HG02763 (cell line): ENCODE data around the gene MOB3A.

ENCODE experiments used
- ATAC-seq: cut with Tn5 transposase; IDR thresholded peaks from one replicate; pipeline ENCODE4 v1.9.1; 2021; ENCODE audit warnings: mild to moderate bottlenecking, moderate library complexity; ENCODE audit not compliant: unreplicated experiment

MOB3A gene

DNA sequence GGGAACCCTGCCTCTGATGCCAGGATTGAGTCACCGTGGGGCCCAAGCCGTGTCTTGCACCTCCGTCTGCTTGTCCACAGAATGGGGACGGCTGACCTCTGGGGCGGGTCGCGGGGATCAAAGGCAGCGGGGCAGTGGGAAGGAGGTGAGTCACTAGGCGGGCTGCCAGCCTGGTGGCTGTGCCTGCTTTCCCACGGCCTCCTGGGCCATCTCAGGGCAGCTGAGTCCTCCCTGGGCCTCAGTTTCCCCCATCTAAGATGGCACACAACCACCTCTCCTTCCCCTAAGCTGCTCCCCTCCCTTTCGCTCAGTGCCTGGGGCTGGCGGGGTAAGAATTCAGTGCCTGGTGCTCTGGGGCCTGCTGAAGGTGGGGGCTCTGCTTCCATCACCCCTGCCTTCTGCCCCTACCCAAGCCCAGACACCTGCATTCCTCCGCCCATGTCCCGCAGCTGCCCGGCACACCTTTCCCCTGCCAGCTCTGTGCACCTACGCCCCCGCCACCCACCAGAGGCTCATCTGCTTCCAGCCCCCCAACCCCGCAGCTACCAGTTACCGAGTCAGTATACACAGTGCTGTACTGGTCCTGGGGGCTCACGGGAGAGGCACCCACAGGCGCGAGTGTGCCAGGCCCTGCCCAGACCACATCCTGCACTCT is 48.5 kb downstream of the MOB3A start:
- ATAC-seq = no peak

DNA sequence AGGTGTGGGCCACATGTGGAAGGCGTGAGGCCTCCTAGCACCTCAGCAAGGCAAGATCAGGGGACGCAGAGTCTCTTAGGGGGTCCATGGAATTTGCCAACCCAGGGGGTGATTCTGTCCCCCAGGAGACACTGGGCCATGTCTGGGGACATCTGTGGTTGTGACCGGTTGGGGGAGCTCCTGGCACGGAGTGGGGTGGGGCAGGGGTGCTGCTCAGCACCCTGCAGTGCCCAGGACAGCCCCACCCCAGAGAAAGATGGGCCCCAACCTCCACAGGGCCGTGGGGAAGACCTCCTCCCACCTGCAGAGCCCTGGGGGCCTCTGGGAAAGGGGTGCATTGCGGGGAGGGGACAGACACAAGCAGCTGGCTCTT is 49.1 kb downstream of the MOB3A start:
- no peak for ATAC-seq

DNA sequence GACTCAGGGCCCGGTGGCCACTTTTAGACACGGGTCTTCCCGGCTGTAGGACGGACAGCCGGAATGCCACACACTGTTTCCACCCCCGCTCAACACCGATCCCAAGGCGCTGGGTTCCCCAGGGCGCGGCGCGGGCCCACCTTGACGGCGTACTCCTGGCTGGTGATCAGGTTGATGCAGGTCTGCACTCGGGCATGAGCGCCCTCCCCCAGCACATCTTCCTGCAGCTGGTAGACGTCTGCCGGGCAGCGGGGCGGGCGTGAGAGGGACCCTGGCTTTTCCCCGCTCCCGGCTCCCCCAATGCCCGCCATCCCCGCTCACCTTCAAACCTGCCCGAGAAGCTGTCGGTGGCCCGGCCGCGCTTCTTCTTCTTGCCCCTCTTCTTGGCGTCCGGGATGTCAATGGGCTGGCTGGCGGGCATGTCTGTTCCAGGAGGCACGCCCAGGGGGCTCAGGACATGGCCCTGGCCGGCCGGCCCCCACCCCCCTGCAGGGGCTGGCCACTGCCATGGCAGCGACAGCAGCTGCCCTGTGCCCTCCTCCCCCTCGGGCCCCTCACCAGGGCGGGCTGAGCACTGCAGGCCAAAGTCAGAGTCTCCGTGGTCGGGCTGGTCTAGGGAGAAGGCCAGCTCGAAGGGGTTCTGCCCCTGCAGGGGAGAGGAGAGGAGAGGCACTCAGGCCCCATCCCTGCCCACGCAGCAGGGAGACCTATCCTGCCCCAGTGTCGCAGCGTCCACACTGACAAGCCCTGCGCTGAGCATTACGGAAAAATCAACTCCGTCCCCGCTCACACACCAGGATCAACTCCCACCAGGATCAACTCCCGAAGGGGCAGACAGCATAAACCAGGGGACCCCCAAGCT is 49.8 kb downstream of the MOB3A start:
- ATAC-seq = no peak

DNA sequence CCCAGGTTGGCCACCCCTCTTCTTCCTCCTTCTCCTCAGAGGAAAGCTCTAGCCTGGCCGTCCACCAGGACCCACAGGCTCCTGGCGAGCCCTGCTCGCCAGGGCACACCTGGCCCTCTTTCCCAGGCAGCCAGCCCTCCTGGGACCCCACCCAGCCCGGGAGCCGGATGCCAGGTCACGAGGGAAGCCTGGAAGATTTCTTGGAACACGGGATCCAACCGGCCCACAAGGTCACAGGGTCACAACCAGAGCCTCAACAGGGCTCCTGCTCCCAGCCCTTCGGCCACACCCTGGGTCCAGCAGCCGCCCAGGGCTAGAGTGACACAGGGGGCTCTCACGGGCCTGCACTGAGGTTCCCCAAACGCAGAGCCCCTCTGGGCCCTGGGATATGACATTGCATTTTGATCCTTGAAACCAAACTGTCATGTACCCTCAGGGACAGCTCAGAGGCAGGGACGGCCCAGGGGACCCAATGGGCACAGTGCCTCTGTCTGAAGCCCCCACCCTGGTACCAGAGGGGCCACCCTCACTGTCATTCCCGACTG is 50.6 kb downstream of the MOB3A start:
- ATAC-seq = no peak

DNA sequence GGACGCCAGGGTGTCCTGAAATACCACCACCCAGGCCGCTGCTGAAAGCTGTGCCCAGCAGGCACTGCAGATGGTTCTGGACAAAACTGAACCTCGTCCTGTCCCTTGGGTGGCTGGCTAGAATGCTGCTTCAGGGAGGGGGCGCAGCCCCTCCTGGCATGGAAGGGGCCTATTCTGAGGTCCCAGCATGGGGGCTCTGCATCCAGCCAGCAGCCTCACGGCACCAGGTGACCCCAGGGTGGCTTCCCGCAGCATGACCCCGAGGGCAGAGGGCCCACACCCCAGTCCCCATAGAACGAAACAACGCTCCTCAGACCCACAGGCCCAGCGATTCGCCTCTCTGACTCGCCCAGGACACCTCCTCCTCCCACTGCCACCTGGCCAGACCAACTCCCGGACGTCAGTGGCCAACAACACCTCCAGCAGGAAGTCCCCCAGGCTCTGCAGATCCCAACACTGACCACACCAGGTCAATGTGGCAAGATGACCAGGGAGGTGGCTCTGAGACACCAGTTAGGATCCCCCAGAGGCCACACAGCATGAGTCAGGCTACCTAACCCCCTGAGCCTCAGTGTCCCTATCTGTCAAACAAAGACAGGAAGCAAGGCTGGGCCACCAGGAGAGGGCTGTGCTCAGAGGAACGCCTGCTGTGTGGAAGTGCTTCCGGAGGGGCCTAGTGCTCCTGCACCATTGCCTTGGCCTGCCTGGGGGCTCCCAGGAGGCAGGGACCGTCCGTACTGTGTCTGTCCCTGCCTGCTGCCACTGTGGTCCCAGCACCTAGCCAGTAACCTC is 51.2 kb downstream of the MOB3A start:
- no peak for ATAC-seq

DNA sequence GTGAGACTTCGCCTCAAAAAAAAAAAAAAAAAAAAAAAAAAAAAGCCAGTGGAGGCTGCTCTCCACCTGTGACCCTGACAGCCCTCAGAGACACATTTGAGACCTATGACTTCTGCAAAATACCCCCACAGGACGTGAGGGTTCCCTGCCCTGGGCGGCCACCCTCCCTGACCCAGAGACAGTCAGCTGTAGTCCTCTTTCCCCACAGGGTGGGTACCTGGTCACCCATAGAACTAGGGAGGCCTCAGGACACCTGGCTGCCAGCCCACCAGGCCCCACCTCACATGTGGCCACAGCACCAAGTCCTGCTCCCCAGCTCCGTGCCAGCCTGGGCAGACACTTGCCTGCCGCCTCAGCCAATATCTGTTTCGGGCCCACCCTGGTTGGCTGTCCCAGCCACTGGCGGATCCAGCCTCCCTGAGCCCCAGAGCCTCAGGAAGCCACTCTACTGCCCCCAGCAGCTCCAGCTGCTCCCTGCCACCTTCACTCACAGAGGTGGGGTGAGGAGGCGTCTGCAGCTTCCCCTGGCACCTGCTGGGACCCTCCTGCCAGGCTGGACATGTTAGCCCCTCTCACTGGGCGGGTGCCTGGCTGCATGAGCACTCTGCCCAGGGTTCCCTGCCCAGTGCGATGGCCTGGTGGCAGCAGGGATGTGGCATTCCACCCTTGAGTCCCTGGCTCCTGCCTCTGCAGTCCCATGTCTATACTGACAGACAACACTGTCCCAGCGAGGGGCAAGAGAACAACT is 52.0 kb downstream of the MOB3A start:
- ATAC-seq = no peak

DNA sequence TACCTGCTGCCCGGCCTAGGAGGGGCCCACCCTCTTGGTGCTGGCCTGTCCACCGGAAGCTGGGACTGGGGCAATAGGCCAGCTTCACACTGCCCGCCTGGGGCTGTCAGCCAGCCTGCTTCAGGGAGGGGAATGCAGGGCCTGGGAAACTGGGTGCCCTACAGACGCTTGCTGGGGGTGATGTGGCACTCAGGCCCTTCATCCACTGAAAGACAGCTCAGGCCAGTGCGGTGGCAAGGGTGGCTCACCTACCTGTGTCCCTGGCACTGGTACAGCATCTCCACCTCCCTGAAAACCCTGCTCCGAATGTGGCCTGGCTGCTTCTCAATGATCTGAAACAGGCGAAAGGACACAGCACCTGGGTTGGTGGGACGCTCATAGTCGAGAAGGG is 52.9 kb downstream of the MOB3A start:
- ATAC-seq = no peak

DNA sequence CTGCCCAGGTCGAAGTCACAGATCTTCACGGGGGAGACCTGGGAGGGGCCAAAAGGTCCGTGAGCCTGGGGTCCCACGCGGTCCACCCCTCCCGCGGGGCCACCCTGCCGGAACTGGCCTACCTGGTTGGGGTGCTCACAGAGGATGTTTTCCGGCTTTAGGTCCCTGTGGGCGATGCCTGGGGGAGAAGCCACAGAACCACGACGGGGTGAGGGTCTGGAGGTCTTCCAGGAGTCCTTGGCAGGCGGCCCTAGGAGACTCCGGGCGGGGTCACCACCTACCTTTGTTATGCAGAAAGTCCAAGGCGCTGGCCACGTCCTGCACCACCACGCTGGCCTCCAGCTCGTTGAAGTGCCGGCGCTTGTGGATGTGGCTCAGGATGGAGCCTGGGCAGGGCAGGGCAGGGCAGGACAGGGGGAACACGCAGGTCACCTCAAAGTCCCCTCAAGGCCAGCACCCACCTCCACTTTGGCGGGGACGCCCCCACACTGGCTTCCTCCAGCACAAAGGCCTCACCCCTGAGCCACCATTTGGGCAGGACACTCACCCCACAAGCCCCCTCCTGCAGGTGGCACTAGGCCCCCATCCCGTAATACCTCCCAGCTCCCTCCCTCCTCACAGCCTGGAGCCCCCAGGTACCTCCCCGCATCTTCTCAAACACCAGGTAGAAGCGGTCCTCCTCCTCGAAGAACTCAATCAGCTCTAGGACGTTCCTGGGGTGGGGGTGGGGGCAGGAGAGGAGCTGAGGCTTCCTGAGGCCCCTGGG is 53.5 kb downstream of the MOB3A start:
- peak; percentile 3 for ATAC-seq

DNA sequence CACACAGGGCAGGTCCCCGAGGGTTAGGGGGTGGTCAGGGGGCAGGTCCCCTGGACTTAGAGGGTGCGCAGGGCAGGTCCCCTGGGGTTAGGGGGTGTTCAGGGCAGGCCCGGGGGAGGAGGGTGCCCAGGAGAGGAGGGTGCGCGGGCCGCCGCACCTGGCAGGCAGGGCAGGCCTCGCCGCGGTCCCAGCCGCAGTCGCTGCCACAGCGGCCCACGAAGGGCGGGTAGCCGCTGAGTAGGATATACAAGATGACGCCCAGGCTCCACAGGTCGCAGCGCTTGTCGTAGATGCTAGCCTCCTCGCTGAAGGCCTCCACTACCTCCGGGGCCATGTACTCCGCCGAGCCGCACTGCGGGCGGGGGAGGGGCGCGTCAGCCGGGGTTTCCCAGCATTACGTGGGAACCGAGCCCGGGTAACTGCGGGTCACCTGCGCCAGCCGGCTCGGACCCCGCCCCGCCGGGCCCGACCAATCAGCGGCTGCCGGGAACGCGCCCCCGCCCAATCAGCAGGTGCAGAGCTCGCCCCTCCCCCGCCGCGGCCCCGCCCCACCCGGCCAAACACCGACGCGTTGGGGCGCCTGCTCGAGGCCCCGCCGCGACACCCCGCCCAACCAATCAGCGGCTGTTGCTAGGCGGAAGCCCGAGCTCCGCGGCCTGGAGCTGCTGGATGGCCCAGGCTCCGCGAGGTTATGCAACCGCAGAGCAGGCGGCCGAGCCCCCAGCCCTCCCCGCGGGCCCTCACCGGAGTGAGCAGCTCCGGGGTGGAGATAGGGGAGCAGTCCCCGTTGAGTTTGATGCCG is 54.2 kb downstream of the MOB3A start:
- ATAC-seq = peak; percentile 62

DNA sequence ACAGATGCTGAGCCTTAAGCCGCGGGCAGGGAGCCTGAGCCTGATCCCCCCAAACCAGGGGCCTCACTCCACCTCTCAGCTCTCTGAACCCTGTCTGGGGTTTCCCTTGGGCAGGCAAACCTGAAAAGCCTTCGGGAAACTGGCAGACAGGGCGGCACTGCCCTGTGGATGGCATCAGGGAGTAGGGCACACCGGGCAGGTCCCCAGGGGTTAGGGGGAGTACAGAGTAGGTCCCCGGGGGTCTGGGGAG is 54.8 kb downstream of the MOB3A start:
- no peak for ATAC-seq

DNA sequence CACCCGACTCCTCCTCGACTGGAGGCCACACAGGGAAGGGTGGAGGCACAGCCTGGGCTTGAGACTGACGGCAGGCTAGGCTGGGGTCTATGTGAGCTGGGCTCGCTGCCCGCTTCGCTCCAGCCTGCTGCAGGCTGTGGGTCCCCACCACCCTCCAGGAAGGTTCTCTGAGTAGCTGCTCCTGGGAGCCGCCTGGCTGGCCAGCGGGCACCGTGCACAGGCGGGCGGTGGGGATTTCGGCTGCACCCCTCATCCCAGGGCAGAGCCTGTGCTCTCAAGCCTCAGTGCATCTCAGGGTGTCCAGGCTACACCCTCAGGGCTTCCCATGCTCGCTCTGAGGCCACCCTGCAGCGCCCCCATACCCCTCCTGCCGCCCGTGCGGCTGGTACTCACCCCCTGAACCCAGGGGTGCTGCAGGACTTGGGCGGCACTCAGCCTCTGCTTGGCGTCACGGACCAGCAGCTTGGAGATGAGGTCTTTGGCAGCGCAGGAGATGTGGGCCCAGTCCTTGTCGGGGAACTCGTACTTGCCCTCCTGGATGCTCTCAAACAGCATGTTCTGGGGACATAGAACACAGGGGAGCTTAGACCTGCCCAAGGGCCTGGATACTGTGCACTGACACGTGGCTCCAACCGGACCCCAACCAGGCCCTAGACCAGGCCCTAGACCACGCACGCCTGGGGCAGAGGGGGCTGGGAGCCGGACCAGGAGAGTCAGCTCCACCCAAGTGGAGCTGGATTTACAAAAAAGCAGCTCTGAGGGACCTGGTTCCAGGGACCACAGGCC is 55.3 kb downstream of the MOB3A start:
- ATAC-seq = no peak

DNA sequence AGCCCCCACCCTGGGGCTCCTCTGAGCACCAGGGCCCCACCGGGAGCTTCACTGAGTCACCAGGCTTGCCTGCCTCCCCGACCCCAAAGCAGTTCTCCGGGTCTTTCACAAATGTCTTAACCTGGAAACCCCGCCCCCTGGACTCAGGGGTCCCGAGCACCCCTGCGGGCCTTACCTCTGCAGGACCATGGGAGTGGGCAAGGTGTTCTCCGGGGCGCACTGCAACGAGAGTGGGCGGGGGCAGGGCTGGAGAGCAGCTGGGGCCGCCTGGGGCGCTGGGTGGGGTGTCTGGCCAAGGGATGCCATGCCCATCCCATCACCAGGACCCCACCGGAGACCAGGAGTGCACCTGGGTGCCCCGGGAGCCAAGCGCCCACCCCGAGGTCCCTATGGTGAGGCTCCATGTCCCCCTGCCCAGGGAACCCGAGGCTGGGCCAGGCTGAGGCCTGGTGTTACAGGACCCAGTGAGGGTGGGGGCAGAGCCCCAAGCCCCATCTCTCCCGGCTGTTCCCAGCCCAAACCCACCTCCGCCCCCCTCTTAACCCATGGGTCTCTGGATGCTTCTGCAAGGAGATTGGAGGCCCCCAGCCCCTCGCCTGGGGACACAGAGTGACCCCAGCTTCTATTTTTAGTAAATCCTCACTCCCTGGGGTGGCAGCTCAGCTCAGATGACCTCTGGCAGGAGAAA is 56.0 kb downstream of the MOB3A start:
- ATAC-seq = no peak

DNA sequence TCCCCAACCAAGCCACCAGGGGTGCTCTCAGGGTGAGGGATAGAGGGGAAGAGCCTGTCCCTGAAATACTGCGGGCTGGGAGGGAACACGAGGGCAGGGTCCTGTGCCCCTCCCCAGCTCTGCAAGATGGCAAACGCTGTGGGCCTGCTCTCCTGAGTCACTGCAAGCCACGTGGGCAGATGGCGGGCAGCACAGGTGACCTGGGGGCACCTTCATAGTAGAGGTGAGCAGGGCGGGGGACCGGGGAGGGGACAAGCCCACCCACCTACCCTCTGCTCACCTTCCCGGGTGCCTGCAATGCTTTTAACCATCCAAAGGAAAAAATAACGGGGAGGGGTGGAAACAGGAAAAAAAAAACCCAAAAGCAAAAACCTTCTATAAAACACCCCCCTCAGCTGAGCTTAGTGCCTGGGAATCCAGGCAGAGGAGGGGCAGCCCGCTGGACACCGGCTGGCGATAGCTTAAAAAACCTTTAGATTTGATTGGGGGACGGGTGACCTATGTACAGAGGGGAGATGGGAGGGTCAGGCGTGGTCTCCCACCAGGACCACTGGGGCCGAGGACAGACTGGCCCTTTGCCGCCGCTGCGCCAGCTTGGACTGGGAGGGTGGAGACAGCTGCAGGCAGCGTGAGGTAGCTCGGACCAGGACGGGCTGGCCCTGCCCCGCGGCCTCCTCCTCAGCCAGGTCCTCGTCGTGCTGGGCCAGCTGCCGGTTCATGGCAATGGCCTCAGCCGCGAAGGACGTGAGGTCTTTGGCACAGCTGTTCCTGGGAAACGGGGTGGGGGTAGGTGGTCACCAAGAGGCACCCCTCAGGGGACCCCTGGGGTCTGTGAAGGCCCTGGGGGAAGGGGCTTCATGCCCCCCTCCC is 56.8 kb downstream of the MOB3A start:
- no peak for ATAC-seq

DNA sequence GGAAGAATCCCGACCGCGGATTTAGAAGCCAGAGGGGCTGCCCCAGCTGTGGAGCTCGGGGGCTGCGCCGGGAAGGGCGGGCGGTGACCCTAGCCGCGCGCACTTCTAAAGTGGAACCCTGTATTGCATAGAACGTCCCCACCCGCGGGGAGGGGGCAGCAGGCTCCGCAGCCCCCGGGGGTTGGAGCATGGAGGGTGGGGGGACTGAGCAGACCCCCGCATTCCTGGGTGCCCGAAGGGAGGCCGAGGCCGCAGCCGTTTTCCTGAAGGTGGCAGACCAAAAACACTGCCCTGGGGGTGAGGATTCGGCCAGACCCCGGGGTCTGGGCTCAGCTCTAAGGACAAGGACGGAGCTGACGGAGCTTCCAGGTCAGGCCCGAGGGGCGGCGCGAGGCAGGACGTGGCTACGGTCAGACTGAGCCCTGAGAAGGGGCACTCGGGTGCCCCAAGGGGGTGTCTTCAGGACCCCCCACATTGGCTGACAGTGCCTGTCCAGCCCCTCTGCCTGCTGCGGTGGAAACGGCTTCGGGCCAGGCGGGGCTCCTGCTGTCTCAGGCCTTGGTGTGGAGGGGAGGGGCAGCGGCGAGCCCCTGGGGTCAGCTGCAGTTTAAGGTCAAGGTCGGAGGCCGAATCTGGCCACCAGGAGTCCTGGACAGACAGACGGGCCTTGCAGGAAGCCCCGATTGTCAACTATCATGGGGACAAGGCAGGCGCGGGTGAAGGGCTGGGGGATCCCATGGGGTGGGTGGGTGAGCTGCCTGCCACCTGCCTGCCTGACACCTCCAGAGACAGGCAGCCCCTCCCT is 57.6 kb downstream of the MOB3A start:
- ATAC-seq = no peak

DNA sequence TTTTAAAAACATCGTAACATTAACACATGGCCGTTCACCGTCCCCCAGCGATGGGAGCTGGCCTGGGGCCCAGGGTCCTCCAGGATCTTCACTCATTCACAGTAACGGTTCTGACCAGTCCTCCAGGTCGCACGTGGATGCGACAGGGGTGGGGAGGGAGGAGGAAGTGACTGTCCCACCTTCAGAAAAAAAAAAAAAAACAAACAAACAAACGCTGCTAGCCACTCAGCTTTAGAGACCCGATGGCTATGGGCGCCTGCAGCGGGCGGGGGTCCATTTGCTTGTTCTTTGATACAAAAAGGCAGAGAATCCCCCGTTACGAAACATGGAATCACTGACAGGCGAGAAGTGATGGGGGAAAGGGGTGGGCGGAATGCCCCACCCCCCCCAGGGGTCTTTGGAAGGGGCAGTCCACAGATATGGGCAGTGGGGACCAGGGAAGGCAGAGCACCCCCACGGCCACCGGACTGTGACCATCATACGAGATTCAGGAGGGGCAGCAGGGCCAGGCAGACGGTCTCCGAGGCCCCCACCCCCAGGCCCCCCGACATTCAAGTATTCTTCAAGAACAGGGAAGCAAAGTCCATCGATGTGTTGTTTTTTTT is 58.4 kb downstream of the MOB3A start:
- ATAC-seq = no peak

DNA sequence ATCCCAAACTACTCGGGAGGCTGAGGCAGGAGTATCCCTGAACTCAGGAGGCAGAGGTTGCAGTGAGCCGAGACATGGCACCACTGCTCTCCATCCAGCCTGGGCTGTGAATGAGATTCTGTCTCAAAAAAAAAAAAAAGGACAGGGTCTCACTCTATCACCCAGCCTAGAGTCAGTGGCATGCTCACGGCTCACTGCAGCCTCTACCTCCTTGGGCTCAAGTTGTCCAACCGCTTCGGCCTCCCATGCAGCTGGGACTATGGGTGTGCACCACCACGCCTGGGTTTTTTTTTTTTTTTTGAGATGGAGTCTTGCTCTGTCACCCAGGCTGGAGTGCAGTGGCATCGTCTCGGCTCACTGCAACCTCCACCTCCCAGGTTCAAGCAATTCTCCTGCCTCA is 59.7 kb downstream of the MOB3A start:
- ATAC-seq = no peak
